ELR (cell line): ENCODE data around the gene ZNF727.
"Not testable (repeated sequence)": the region's sequence is repeated elsewhere in the genome, so short reads cannot be mapped to it uniquely, and the experiment has no call there.

ENCODE experiments used
- DNase-seq: peaks from one replicate; pipeline ENCODE4 v3.0.0-alpha.2; 2015; ENCODE audit warnings: low read depth

ZNF727 gene

GRCh38 chr7:64045301-64046040 is at the start of gene ZNF727:
ZNF727 (plus strand) TSS chr7:64045434; CDS start chr7:64045622, 188 bp downstream.
- DNase-seq, result no peak

- DNase-seq, result no peak
Measured at GRCh38 chr7:63998549-63998948, 46.7 kb upstream of the ZNF727 start, which contains the start of gene ZNF722. ZNF722 (plus strand) TSS chr7:63998849; CDS start chr7:63998962, 113 bp downstream.

GRCh38 chr7:64015496-64015895 is 29.7 kb upstream of the ZNF727 start:
- DNase-seq, result not testable (repeated sequence)

- DNase-seq, result no peak
Measured at GRCh38 chr7:64035388-64035787, 9.8 kb upstream of the ZNF727 start.

- DNase-seq, result no peak
Measured at GRCh38 chr7:64037095-64037494, 8.1 kb upstream of the ZNF727 start.

GRCh38 chr7:64046041-64046389 is 781 bp downstream of the ZNF727 start:
- DNase-seq, result no peak

- not testable (repeated sequence) for DNase-seq
Measured at GRCh38 chr7:64077837-64078698, 32.8 kb downstream of the ZNF727 start.

GRCh38 chr7:64078699-64078994 is 33.4 kb downstream of the ZNF727 start:
- DNase-seq, result no peak

- DNase-seq, result no peak
Measured at GRCh38 chr7:64087501-64087900, 42.3 kb downstream of the ZNF727 start.

- DNase-seq, result not testable (repeated sequence)
Measured at GRCh38 chr7:64088863-64089262, 43.6 kb downstream of the ZNF727 start.
